ENCODE results near the gene SPAG16.

DNA sequence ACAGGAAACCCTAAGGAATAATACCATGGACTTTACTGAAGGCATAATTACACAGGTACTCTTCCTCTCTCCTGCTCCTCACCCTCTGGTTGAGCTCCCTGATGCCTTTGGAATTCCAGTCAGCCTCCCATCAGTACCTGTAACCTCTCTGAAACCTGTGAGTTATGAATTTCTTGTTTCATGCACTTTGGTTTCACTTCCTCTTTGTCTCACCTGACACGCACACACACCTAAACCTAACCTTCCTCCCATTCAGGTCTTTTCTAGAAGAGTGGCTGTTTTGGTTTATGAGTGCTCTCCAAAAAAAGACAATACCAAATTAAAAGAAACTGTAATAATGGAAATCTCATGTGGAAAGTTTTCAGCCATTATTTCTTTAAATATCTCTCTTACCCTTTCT, 675.3 kb downstream of the SPAG16 start:
- no peak for TF ChIP-seq POLR2A (IDR thresholded peaks at IDR 0.05; ENCODE audit: low read depth, low read length)
- TF ChIP-seq POLR2AphosphoS5 (IDR thresholded peaks at IDR 0.05; ENCODE audit: low read depth, low read length): no peak
